ENCODE measurements around the gene CYP39A1. TPM values are rescaled to one million over a fixed set of nuclear protein-coding genes. Genes with fewer than 3 reads are reported as not detected.

CYP39A1 gene
- total and polyA plus RNA-seq, 2 experiments from 2014 or later = 1.5 to 3.5 TPM

DNA sequence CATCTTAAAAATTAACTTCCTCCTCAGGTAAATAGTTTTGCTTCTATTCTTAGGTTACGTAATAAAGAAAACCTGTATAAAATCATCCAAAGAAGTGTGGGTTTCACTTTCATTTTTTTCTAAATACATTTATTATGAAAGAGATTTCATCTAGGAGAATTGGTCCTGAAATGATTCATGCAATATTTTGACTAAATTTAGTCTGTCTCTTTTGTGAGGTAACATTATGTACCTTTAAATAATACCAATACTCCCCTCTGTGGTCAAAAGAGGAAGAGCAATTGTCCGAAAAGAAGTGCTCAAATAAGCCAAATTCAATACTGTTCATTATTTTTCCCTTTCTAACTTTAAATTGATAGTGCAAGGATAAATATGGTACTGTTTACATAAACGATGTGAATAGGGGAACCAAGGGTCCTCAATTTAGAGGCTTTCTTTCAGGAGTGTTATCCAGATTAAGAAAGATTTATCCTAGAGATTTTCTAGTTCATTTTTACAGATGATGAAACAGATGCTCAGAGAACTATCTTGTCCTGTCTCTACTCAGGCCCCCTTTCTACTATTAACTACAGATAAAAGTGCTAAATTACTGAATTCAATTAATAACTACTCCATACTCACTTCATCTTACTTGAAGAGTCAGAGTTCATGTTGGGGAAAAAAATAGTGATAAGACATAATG lies 26.2 kb downstream of the CYP39A1 start (continued):
- no peak for TF ChIP-seq ZNF462 (CRISPR knock-in tag; IDR thresholded peaks at IDR 0.05)

- Histone ChIP-seq H3K79me2 (replicated peaks; ENCODE audit: insufficient read depth) (no peaks in the 10 kb centered on the region), H3K36me3 (ENCODE audit: insufficient read depth) (no peaks in the 10 kb centered on the region), H2AFZ (no peak overlapping the region), H3K4me1 (ENCODE audit: insufficient read depth) (no peaks in the 10 kb centered on the region), H3K27ac (ENCODE audit: low read depth) (no peak overlapping the region), H3F3A (replicated peaks; ENCODE audit: low read depth) (no peaks in the 10 kb centered on the region), H3K4me2 (no peak overlapping the region), H3K4me3 (no peak overlapping the region), H4K20me1 (replicated peaks; ENCODE audit: insufficient read depth) (no peaks in the 10 kb centered on the region), H3K27me3 (ENCODE audit: insufficient read depth) (no peaks in the 10 kb centered on the region), H3K9me2 (ENCODE audit: insufficient read depth) (no peaks in the 10 kb centered on the region)
- Mint-ChIP-seq H3K27ac (no peak overlapping the region), H3K9me3 (no peaks in the 10 kb centered on the region), H3K36me3 (ENCODE audit: low read depth) (no peaks in the 10 kb centered on the region), H3K4me1 (no peaks in the 10 kb centered on the region), H3K27me3 (ENCODE audit: insufficient read depth, low read depth, poor library complexity) (peaks cover 2% of the 10 kb centered on the region), H3K4me3 (no peak overlapping the region)
- ATAC-seq = no peak
- DNase-seq (ENCODE audit: low spot score) = no peak
- no peak for TF ChIP-seq CTCF (conservative IDR thresholded peaks at IDR 0.05; ENCODE audit: low read depth in 2 of 2)
- no peak for TF ChIP-seq ETS1 (IDR thresholded peaks at IDR 0.05)
- no peak for TF ChIP-seq ZNF331 (CRISPR knock-in tag; IDR thresholded peaks at IDR 0.05; ENCODE audit: low read depth)
- TF ChIP-seq EZH2 (IDR thresholded peaks at IDR 0.05; ENCODE audit: low read depth, unreplicated experiment) = no peak
- no peak for TF ChIP-seq ZNF462 (CRISPR knock-in tag; IDR thresholded peaks at IDR 0.05)
These were observed 33.9 kb downstream of the CYP39A1 start for GRCh38 chr6:46618726-46619125.
